Activated CD4-positive, alpha-beta T cell treated with anti-CD3 and anti-CD28 coated beads, Interleukin-2, amount 50 U/mL, for 24 hours (primary cell): Measurements from ENCODE around the gene ZNF710.

Source experiments
- DNase-seq, 2 donors: peaks; one replicate each; pipeline ENCODE4 v3.0.0-alpha.2; 2020; ENCODE audit warnings: low read depth in 1 of 2, low spot score in 1 of 2

ZNF710 gene

DNA sequence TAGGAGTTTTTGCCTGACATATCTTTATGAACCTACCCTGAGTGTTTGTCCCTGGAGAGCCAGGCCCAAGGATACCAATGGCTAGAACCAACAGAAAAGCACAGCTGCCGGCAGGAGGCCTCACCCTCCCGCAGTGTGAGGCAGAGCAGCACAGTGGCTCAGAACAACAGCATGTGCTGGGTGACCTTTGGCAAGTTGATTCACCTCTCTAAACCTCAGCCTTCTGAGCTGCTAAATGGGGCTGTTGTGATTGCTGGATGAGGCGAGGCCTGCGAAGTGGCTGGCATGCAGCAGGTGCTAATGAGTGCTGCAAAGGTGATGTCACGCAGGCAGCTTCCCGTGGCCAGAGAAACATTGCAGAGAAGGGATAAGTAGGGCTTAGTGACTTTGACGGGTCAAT, 77.8 kb downstream of the ZNF710 start:
- no peak for DNase-seq

DNA sequence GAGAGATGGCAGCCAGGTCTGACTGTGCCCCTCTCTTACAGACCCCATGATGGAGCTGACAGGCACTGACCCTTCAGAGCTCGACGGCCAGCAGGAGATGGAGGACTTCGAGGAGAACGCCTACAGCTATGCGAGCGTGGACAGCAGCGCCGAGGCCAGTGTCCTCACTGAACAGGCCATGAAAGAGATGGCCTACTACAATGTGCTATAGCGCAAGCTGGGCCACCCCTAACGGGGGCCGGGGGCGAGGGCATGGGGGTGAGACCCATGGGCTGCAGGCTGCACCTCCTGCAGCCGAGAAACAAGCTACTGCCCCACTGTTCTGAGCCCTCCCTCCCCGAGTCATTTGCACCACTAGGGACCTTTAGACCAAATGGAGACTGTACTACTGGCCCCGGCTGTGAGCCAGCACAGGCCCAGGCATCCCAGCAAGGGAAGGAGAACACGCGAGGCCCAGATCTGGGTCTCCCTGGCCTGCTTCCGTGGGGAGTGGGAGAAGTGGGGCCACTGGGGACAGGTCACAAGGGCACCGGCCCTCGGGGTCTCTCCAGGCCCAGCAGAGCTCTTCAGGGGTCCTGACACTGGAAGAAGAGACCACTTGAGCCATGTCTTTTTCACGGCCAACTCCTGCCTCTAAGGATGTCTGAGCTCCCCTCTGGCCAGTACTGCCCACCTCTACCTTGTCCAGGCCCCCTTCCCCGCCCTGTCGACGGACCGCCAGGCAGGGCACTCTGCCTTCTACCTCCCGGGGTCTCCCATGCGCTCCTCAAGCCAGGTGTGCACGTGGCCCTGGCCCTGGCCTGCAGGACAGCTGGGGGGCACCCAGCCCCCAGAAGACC, 78.7 kb downstream of the ZNF710 start:
- DNase-seq: no peak

DNA sequence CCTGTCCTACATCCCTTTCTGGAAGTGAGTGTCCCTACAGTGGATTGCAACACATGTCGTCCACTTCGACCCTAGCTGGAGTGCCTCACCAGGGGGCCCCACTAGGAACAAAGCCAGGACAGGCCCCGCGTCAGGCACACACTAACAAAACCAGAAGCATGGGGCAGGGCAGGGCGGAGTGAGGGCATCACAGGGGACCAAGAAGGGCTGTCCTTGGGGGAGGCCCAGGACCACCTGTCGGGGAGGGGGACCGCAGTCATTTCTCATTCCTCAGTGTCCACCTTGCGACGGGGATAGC, 79.3 kb downstream of the ZNF710 start:
- DNase-seq: no peak

DNA sequence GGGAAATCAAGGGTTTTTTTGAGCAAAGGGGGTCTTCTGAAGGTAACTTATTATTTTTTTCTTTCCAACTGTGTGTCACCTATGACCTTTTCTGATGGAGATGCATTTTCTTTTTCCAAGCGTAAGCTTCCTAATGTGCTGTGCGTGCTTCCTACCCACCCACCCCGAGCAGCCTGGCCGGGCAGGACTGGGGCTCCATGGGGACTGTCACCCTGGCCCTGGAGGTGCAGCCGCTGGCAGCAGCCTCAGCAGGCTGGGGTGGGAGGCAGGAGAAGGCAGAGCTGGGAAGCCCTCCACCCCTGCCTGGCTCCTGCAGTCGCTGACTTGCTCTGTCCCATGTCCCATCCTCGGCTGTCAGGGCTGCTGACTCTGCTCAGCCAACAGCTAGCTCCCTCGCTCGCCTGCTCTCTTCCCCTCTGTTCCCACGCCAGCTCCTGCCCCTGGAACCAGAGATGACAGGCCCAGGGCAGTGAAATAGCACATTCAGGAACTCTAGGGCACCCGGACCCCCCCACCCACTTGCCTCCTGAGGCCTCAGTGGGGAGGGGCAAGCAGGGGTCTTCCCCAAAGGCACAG, 79.8 kb downstream of the ZNF710 start:
- DNase-seq: no peak

DNA sequence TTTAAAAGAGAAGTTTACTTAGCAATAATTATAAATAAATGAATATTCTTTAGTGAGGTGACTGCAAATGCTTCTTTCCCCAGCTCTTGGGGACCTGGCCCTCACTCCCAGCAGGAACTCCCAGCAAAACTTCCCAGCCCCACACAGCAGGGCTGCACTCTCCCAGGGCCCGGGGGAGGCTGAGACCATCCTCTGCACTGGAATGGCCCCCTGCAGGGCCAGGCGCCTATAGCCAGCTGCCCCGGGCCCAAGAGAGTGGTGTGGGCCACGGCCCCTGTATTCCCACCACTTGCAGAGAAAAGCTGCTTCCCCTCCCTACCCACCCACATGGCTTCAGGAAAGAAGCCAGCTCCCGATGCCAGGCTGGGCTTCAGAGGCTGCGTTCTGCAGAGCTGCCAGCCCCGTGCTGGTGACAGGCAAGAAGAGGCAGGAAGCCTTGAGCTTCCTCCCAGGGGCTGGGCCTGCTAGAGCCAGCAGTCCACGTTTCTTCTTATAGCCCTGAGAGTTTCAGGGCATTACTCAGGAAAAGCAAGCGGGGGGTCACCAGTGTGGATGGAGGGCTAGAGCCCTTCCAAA, 81.1 kb downstream of the ZNF710 start:
- DNase-seq: no peak

DNA sequence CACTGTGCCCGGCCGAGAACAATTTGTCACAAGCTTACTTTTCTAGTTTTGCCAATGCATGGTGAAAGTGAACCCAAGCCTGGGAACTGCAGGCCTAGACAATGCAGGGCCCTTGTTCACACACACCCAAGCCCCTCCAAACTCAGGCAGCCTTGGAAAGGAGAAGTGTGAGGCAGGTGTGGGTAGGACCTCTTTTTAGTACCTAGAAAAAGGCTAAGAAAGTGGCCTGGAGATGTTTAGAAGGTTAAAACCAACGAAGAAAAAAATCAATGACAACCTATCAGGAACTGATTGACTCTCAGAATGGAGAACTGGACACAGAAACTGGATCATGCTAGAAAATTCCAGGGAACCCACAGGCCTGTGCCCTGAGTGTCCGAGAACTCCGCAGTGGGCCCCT, 82.3 kb downstream of the ZNF710 start:
- DNase-seq: no peak

DNA sequence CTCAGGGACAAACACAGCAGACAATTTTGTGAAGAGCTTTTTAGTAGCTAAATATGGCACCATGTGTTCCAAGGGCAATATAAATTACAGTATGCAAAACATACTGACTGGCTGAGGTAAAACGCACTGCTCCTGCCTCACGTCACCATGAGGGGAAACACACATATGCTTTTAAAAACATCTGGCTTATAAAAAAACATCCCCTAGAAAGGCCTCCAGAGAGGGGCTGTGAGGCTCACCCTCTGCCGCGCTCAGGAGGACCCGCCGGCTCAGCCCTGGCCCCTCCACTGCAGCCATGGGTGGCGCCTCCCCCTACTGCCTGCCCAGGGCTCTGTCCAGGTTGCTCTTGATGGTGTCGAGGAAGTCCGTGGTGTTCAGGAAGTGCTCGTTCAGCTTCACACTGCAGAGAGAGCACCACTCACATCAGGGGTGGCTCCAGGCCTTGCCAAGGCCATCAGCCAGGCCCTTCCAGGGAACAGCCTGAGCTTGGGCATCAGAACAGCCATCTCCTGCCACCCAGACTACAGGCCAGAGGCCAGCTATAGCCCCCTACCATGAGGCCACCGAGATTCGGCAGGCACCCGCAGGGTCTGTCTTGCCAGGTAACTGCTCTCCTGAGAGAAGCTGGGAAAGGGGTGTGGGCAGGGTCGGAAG, 83.0 kb downstream of the ZNF710 start:
- DNase-seq: no peak

DNA sequence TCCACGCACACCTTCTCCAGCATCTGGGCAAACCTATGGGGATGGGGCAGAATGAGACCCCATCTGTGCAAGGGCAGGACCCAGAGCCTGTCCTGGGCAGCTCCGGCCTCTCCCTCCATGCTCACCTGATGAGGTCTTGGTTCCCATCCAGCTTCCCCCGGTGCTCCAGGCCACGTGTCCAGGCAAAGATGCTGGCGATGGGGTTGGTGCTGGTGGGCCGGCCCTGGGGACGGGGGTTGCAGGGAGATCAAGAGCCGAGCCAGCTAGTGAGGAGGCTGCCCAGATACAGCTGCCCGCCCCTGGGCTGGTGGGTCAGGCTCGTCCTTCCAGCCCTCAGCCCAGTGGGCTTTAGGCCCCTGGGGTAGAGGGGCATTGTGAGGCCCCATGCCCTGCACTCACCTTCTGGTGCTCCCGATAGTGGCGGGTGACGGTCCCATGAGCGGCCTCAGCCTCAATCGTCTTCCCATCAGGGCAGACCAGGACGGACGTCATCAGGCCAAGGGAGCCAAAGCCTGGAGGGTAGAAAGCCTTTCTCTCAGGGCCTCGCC, 83.8 kb downstream of the ZNF710 start:
- no peak for DNase-seq

DNA sequence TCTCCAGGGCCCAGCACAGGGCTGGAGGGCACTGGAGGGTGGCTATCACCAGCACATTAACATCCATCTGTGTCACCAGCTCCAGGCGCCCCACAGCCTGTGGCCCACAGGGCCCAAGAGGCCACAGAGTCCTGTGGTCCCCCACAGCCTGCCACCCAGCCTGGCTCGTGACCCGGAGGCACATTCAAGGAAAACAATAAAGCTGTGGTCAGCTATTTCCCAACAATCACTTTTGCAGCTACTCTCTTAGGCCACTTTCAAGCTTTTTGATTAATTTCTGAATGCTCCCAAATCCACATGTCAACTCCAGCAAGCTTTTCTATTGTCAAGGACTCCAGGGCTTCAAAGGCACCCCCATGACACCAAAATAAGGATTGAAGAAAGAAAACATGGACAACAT, 84.4 kb downstream of the ZNF710 start:
- no peak for DNase-seq

DNA sequence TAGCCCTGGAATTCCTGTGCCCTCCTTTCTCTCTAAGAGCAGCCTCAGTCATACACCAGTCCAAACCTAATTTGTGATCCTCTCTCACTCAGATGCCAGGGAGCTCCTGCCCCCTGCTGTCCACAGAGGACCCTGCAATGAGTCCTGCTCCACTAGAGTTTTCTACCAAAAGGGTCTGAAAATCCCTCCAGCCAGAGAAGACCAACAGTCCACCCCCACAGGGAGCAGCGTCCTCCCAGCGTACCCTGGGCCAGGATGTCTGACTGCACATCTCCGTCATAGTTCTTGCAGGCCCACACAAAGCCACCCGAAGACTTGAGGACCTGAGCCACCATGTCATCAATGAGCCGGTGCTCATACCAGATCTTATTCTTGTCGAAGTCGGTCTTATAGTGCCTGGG, 85.7 kb downstream of the ZNF710 start:
- no peak for DNase-seq

DNA sequence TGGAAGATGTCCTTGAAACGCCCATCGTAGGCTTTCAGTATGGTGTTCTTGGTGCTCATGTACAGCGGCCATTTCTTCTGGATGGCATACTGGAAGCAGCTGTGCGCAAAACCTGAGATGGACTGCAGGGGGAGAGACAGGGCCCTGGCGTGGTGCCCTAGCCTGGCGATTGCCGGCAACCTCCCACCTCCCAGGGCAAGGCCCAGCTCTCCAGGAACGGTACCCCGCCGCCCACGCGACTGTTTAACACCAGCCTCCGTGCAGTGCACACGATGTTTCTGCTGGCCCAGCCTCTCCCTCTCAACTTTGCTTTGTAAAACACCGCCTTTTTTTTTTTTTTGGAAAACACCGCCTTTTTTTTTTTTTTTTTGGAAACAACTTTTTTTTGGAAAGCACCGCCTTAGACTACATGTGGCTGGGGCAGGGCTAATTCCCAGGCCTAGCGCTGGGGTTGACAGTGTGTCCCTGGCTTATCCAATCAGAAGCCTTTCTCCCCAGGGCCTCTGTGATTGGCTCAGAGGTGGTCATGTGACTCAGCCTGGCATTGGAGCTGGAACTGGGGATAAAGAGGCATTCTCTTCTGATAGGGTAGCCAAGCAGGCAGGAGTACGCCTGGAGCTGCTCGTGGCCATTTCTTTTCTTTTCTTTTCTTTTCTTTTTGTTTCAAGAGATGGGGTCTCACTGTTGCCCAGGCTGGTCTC, 86.5 kb downstream of the ZNF710 start:
- DNase-seq: no peak

DNA sequence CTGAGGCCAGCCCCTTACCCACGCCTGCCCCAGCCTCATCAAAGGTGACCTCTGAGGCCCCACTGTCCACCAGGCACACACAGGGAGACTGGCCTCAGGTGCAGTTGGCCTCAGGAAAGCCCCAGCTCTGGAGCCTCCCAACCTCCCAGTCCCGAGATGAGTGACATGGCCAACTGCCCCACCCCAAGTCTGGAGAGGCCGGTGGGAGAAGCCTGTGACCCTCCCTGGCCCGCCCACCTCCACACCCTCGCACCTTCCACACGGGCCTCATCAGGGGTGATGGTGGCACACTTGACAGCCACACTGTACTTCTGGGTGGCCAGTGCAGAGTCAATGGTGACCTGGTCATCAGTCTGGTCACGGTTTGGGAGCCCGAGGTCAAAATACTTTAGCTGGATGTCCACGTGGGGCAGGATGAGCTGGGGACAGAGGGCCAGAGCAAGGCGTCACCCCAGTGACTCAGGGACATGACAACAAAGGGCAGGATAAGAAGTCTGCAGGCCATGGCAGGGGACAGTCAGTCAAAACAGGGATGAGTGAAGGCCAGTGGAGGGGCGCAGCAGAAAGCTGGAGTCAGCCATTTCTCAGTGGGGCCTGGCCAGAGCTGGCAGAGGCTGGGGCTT, 89.2 kb downstream of the ZNF710 start:
- no peak for DNase-seq

DNA sequence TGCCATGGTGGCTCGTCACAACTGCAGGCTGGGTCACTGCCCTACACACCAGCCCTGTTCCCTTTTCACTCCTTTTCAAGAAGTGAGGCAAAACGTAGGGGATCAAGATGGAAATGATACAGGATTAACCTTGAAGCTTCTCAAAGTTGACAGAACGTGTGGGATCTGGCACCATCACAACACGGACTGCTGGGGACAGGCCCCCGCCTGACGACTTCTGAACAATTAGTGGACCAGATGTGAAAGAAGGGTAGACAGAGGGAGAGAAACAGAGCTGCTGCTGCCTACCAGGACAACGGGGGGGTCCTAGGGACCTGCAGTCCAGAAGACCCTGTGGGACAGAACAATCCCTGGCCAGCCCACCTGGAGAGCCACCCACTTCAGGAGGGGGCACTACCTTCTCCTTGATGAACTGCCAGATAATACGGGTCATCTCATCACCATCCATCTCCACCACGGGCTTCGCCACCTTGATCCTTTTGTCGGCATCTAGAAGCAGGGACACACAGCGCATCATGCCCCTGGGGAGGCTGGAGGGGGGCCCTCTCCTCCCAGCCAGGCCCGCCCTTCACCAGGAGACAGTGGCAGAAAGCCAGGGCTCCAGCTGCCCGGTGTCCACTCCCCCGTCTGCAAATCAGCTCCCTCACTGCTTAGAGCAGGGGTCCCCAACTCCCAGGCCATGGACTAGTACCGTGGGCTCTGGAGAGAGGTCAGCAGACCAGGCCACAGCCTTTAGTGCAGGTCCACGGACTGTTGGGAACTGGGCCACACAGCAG, 90.2 kb downstream of the ZNF710 start:
- DNase-seq: no peak

DNA sequence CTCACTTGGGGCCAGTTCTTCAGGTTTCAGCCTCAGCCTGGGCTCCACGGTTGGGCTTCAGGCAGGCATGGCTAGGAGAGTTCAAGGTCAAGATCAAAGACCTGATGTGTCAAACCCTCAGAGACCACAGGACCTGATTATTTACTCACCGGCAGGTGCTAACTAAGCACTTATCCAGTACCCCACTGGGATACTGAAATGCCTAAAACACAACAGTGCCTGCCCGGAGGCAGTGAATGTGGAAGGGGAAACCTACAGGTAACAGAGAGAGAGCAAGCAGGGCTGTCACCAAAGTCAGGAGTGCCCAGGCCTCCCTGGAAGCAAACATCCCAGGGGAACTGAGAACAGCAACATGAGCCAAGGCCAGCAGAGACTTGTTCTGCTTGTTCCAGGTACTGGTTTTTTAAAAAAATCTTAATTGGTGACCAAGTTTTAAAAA, 94.4 kb downstream of the ZNF710 start:
- no peak for DNase-seq

DNA sequence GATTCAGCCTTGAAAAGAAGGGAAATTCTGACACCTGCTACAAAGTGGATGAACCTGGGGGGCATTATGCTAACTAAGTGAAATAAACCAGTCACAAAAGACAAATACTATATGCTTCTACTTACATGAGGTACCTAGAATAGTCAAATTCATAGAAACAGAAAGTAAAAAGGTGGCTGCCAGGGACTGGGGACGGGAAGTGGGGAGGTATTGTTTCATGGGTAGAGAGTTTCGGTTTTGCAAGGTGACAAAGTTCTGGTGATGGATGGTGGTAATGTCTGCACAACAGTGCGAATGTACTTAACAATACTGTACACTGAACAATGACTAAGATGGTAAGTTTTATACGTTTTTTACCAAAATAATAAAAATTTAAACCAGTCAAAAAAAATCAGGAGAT, 96.4 kb downstream of the ZNF710 start:
- peak in 1 of 2 donors; percentile 74 for DNase-seq

DNA sequence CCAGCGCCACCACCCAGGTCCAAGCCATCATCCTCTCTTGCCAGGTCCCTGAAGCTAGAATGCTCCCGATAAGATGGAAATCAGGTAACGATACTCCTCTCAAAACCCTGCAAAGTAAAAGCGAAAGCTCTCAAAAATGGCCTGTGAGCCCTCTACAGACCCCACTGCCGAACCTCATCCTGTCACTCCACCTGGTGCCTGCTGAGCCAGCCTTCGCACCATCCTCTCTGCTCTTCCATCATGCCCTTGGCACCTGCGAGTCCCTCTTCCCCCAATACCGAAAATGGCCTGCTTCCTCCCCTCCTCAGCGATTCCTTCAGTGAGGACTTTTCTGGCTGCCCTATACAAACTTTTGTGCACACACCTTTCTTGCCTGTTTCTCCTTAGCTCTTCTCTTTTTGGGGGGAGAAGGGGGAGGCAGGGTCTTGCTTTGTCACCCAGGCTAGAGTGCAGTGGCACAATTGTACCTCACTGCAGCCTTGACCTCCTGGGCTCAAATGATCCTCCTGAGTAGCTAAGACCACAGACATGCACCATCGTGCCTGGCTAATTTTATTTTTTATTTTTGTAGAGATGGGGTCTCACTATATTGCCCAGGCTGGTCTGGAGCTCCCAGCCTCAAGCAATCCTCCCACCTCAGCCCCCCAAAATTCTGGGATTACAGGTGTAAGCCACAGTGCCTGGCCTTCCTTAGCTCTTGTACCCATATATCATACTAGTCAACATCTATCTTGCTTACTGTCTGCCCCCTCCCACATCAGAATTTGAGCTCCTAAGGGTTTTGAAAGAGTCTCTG, 98.1 kb downstream of the ZNF710 start:
- DNase-seq: no peak

DNA sequence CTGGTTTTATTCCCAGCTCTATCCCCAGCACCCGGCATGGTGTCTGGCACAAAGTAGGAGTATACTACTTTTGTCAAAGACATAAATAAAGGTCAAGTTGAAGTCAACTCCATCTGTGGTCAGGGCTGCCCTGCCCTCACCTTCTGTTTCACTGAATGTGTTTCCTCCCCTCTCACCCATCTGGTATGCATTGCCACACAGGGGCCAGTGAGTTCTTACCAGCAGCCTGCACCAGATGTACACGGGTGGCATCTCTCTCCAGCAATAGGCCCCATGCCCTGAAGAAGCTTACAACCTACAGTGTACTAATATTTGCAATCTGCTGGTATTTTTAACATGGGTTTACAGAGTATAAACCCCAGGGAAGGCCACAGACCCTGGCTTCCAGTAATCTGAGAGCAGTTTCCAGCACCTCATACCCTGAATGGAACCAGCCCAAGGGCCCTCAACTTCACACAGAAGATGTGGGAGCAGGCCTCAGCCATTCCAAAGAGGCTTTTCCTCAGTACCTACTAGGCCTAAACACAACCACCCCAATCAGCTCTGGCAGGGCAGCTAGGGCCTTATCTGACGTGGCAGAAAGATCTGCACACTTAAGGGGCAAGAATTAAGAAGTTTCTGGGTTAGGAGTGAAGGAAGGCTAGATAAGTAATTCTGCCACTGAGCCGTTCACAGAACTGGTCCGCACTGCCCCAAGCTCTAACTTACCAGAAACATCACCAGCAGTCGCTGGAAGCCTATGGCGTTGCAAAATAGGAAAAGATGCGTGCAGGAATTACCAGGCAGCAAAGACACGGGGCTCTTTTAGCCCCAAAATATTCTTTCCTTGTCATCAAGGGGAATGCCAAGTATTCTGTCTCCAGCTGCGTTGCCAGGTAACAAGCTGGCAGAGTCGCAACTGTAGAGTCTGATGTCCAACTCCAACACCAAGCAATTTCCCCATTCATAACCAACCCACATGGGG, 99.0 kb downstream of the ZNF710 start:
- no peak for DNase-seq
